HCT116 (cell line): ENCODE results near the gene PIK3IP1. TPM values are rescaled to one million over a fixed set of nuclear protein-coding genes. Genes with fewer than 3 reads are reported as not detected.

Experiments
- ATAC-seq: fragments of 200-7000 bp; cut with Tn5 transposase; 2 replicates; pipeline ENCODE4 v1.9.1; 2020; ENCODE audit warnings: mild to moderate bottlenecking, moderate library complexity
- BruUV-seq: library from RNA; stranded (reverse); fragments of 400-500 nt; replicated peaks from 2 replicates; lab custom pipeline; 2021; lab: Mats Ljungman, UMichigan
- CTCF ChIA-PET: fragments of 300-600 bp; sonication (Branson Sonifier 250); formaldehyde crosslinking; loops from one replicate; lab custom pipeline; 2021; ENCODE audit warnings: antibody characterized with exemption; lab: Charles Lee
- POLR2A ChIA-PET: fragments of 300-600, 350-600 bp; sonication (Branson Sonifier 250); formaldehyde crosslinking; loops from one replicate; lab custom pipeline; 2021; ENCODE audit warnings: antibody characterized with exemption; lab: Charles Lee
- RAD21 ChIA-PET, 2 experiments: fragments of 300-600 bp; sonication (Branson Sonifier 250); formaldehyde crosslinking; loops; one replicate each; lab custom pipeline; 2023; ENCODE audit warnings: low total read pairs in 2 of 2; ENCODE audit not compliant: uncharacterized antibody in 2 of 2, unreplicated experiment in 2 of 2, low non-redundant PET in 1 of 2; lab: Charles Lee
- DNase-seq: peaks from one replicate; pipeline ENCODE4 v3.0.0-alpha.2; 2010; ENCODE audit warnings: low read depth, low spot score
- H2AFZ ChIP-seq: fragments of 200-600 bp; shearing (Covaris generic), sonication (generic); 2 replicates; pipeline ENCODE4 v1.6.1; 2017; ENCODE audit warnings: low read depth, mixed run types, mixed read lengths, antibody characterized with exemption, low read length; ENCODE audit not compliant: poor library complexity, severe bottlenecking
- H3K27ac ChIP-seq: 2 replicates; pipeline ENCODE4 v1.5.1; 2012; ENCODE audit warnings: low read depth, low read length
- H3K27me3 ChIP-seq: fragments of 200-600 bp; sonication (generic); 2 replicates; pipeline ENCODE4 v1.6.1; 2016; ENCODE audit warnings: mixed run types, low read length, mixed read lengths; ENCODE audit not compliant: insufficient read depth
- H3K36me3 ChIP-seq, 2 experiments: fragments of 200-500 bp in 1 of 2; fragments of 200-600 bp in 1 of 2; sonication (Bioruptor generic) in 1 of 2; sonication (generic) in 1 of 2; 2 replicates each; pipeline versions ENCODE4 v1.5.1 to v1.6.1; 2014 to 2016; ENCODE audit warnings: low read length in 2 of 2, inconsistent platforms in 1 of 2, mixed read lengths in 1 of 2, mixed run types in 1 of 2; ENCODE audit not compliant: insufficient read depth in 2 of 2, control insufficient read depth in 1 of 2
- H3K4me1 ChIP-seq, 2 experiments: fragments of 200-600 bp in 1 of 2; sonication (generic) in 1 of 2; 2 replicates each; pipeline versions ENCODE4 v1.5.1 to v1.6.1; 2012 to 2017; ENCODE audit warnings: low read length in 2 of 2, inconsistent platforms in 1 of 2, mild to moderate bottlenecking in 1 of 2, mixed read lengths in 1 of 2, mixed run types in 1 of 2, moderate library complexity in 1 of 2; ENCODE audit not compliant: insufficient read depth in 2 of 2, control insufficient read depth in 1 of 2
- H3K4me2 ChIP-seq: fragments of 200-600 bp; sonication (generic); 2 replicates; pipeline ENCODE4 v1.6.1; 2017; ENCODE audit warnings: mixed run types, low read length, mixed read lengths
- H3K4me3 ChIP-seq, 2 experiments: fragments of 200-600 bp in 1 of 2; sonication (generic) in 1 of 2; replicated peaks in 1 of 2; 2 replicates each; pipeline ENCODE4 v1.5.1; 2011 to 2016; ENCODE audit warnings: low read length in 2 of 2, control low read depth in 1 of 2, low read depth in 1 of 2, mild to moderate bottlenecking in 1 of 2, mixed read lengths in 1 of 2, mixed run types in 1 of 2
- H3K79me2 ChIP-seq: fragments of 200-600 bp; sonication (generic); 2 replicates; pipeline ENCODE4 v1.6.1; 2017; ENCODE audit warnings: mild to moderate bottlenecking, mixed run types, low read length, moderate library complexity, mixed read lengths; ENCODE audit not compliant: insufficient read depth
- H3K9ac ChIP-seq: fragments of 200-600 bp; sonication (generic); 2 replicates; pipeline ENCODE4 v1.6.1; 2016; ENCODE audit warnings: low read length, mixed read lengths
- H3K9me2 ChIP-seq: fragments of 200-600 bp; sonication (generic), shearing (Covaris generic); 2 replicates; pipeline ENCODE4 v1.6.1; 2017; ENCODE audit warnings: mixed run types, mild to moderate bottlenecking, moderate library complexity; ENCODE audit not compliant: insufficient read depth
- H3K9me3 ChIP-seq, 2 experiments: fragments of 200-500 bp in 1 of 2; fragments of 200-600 bp in 1 of 2; sonication (Bioruptor generic) in 1 of 2; sonication (generic) in 1 of 2; 2 replicates each; pipeline ENCODE4 v1.6.1; 2014 to 2017; ENCODE audit warnings: low read length in 2 of 2, mixed read lengths in 2 of 2, inconsistent platforms in 1 of 2, low read depth in 1 of 2, mild to moderate bottlenecking in 1 of 2, mixed run types in 1 of 2, moderate library complexity in 1 of 2; ENCODE audit not compliant: control insufficient read depth in 1 of 2, insufficient read depth in 1 of 2
- H4K20me1 ChIP-seq: fragments of 200-600 bp; sonication (generic), shearing (Covaris generic); 2 replicates; pipeline ENCODE4 v1.6.1; 2017; ENCODE audit warnings: mixed run types, mild to moderate bottlenecking, moderate library complexity; ENCODE audit not compliant: insufficient read depth
- CBX3 ChIP-seq: IDR thresholded peaks from 2 replicates; pipeline ENCODE4 v1.6.1; 2012; ENCODE audit warnings: low read depth
- CEBPB ChIP-seq: IDR thresholded peaks from 2 replicates; pipeline ENCODE4 v1.6.1; 2012; ENCODE audit warnings: low read depth
- ELF1 ChIP-seq: IDR thresholded peaks from 2 replicates; pipeline ENCODE4 v1.6.1; 2012; ENCODE audit warnings: low read depth, borderline replicate concordance
- JUND ChIP-seq: IDR thresholded peaks from 2 replicates; pipeline ENCODE4 v1.6.1; 2012
- POLR2AphosphoS5 ChIP-seq: IDR thresholded peaks from 2 replicates; pipeline ENCODE4 v1.6.1; 2011; ENCODE audit warnings: mild to moderate bottlenecking, low read depth, low read length, moderate library complexity
- RAD21 ChIP-seq: IDR thresholded peaks from 2 replicates; pipeline ENCODE4 v1.6.1; 2012; ENCODE audit warnings: low read depth, mild to moderate bottlenecking
- SIN3A ChIP-seq: IDR thresholded peaks from 2 replicates; pipeline ENCODE4 v1.6.1; 2012; ENCODE audit warnings: low read depth
- ZBTB33 ChIP-seq: IDR thresholded peaks from 2 replicates; pipeline ENCODE4 v1.6.1; 2011; ENCODE audit warnings: mild to moderate bottlenecking, low read length, moderate library complexity; ENCODE audit not compliant: insufficient replicate concordance; ENCODE audit errors: extremely low read depth
- intact Hi-C: fragments of 100-400 bp; cut with micrococcal nuclease; formaldehyde crosslinking; loops from 2 replicates; pipeline ENCODE4 v1.10.0; 2022
- total RNA-seq: library from RNA; stranded (reverse); gene quantifications from one replicate; pipeline ENCODE4 v1.2.1, GENCODE V29; 2021; ENCODE audit not compliant: unreplicated experiment

Gene PIK3IP1
- total RNA-seq, 1 experiment from 2014 or later = 1.6 TPM

- RAD21 ChIA-PET = no interaction called here
- H3K27ac ChIP-seq = no peak overlapping the region
Measured at GRCh38 chr22:31326877-31327276, 34.6 kb upstream of the PIK3IP1 start.

More at GRCh38 chr22:31326877-31327276, 34.6 kb upstream of the PIK3IP1 start:
- Histone ChIP-seq H3K27me3 (no peaks in the 10 kb centered on the region), H3K9me3 (no peaks in the 10 kb centered on the region), H3K4me1 (no peaks in the 10 kb centered on the region), H3K79me2 (no peaks in the 10 kb centered on the region), H4K20me1 (no peaks in the 10 kb centered on the region), H2AFZ (no peak overlapping the region), H3K4me2 (no peak overlapping the region), H3K9me2 (no peaks in the 10 kb centered on the region), H3K36me3 (peaks cover 16 to 23% of the 10 kb centered on the region in 2 experiments; a peak in 3 of 4 replicates), H3K9ac (no peak overlapping the region), H3K4me3 (no peak overlapping the region)
- no TSS peak for BruUV-seq
- POLR2A ChIA-PET = no interaction called here
- DNase-seq = no peak
- intact Hi-C loops = no loop called here
- TF ChIP-seq SIN3A = no peak
- no peak for TF ChIP-seq RAD21
- no peak for TF ChIP-seq ELF1
- TF ChIP-seq JUND = no peak
- no peak for TF ChIP-seq ZBTB33
- TF ChIP-seq CBX3 = no peak
- TF ChIP-seq CEBPB = no peak
- no peak for TF ChIP-seq POLR2AphosphoS5
- no peak for ATAC-seq
- CTCF ChIA-PET = interaction anchor here (1.4 kb wide), 1 partner anchor 14 kb away, joined by 6 read pairs; no protein-coding TSS in a partner anchor
